GM03348 (cell line): ENCODE data around the gene LDLRAD4.
A peak's percentile ranks its signal among the peaks of the same experiment; 100 is the strongest.

Source experiments
- DNase-seq: peaks from one replicate; pipeline ENCODE4 v3.0.0; 2012; ENCODE audit warnings: low spot score

Gene LDLRAD4

DNA sequence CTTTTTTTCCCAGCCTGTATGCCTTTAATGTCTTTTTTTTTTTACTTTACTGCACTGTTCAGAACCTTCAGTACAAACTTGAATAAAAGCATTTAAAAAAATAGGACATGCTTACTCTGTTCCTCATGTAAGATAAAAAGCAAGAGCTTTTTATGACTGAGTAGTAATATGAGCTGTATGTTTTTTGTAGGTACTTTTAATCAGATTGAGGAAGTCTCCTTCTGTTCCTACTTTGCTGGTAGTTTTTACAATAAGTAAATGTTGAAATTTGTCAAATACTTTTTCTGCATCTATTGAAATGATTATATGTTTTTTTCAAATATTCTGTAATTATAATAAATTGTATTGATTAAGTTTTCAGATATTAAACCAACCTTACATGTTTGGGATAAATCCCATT is 318.0 kb downstream of the LDLRAD4 start:
- DNase-seq: no peak

DNA sequence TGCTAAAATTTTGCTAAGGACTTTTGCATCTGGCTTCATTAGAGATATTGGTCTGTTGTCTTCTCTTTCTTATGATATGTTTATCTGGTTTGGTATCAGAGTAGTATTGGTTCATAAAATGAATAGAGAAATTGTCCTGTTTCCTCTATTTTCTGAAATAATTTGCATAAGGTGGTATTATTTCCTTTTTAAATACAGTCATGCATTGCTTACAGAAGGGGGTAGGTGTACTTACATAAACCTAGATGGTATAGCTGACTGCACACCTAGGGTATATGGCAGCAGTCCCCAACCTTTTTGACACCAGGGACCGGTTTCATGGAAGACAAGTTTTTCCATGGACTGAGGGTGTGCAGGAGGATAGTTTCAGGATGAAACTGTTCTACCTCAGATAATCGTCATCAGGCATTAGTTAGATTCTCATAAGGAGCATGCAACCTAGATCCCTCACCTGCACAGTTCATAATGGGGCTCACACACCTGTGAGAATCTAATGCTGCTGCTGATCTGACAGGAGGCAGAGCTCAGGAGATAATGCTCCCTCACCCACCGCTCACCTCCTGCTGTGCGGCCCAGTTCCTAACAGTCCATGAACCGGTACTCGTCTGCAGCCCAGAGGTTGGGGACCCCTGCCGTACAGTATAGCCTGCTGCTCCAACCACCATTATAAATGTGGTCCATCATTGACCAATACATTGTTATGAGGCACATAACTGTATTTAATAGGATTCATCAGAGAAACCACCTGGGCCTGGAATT is 318.6 kb downstream of the LDLRAD4 start:
- no peak for DNase-seq

DNA sequence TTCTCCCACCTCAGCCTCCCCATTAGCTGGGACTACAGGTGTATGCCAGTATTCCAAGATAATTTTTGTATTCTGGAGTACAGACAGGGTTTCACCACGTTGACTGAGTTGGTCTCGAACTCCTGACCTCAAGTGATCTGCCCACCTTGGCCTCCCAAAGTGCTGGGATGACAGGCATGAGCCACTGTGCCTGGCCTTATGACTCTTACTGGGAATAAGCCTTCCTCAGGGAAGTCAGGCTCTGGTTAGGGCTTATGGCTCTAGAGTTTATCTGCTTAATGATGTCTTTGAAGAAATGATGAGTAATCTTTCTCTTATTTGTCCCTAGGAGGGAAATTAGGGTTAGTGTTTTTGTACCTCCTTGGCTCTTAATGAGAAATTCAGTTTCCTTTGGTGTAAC is 320.1 kb downstream of the LDLRAD4 start:
- no peak for DNase-seq

DNA sequence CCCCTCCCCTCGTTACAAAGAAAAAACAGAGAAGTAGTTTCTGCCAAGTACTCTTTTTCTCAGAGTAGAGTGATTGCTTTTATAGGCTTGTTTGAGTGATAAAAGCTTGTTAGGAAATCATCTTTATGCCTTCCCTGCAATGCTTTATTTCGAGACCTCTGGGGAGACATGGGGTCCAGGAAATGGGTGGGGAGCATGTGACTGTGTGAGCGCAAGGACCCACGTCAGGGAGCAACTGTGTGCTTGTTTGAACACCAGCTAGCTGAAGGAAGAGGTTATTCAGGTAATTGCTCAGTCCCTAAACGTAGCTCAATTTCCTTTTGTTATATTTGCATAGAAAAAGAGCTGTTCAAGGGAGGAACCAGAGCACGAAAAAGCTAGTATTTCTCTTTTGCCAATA is 320.5 kb downstream of the LDLRAD4 start:
- DNase-seq: no peak

DNA sequence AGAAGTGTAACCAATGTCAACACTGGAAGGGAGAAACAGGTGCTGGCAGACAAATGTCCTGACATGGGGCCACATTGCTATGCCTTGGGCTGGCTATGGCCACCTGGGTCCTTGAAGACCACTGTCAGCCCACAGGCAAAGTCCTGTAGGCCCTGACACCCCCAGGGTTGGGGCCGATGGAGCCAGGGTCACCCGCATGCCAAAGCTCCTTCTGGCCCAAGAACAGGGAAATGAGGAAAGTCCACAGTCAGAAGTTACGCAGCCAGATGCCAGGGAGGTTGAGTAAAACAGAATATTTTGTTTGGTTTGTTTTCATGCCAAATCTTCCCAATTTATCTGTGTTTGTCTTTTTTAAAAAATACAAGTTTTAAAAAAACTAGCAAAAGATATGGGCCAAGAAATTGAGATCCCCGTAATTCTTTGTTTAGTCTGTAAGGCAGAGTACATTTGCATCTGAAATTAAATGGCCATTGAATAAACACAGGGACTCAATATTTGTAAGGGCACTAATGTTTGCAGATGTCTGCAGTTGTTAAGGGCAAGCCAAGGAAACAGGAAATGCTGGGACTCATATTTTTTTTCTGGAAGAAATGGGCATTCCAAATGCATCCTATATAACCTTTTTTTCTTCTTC is 321.4 kb downstream of the LDLRAD4 start:
- DNase-seq: no peak

DNA sequence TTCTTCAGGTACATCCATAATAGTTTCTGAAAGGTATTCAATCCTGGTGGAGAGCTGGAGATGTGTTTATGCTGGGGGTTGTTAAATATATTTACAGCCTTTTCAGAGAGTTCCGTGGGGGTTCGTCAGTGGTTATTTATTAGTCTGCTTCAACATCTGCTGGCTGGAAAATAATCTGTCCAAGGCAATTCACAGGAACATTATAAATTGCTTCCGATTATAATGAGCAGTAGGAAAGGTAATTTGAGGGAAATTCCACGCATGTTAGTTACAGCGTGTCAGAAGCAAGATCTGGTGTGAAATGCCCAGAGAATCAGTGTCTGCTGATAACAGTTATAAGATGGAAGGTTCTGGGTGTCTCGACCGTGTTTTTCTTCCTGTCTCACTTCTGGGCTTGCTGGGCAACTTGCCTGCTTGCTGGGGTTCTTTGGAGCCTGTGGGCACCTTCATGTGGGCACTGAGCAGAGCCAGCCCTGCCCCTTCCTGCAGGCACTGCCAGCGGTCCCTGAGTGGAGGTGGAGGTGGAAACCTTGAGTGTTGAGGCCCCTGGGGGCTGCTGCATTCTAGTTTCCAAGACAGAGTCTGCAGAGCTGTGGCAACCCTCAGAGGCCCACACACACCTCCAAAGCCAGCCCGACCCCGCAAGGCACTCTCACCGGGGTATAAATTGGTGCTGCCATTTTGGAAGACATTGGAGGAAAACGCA is 322.1 kb downstream of the LDLRAD4 start:
- no peak for DNase-seq

DNA sequence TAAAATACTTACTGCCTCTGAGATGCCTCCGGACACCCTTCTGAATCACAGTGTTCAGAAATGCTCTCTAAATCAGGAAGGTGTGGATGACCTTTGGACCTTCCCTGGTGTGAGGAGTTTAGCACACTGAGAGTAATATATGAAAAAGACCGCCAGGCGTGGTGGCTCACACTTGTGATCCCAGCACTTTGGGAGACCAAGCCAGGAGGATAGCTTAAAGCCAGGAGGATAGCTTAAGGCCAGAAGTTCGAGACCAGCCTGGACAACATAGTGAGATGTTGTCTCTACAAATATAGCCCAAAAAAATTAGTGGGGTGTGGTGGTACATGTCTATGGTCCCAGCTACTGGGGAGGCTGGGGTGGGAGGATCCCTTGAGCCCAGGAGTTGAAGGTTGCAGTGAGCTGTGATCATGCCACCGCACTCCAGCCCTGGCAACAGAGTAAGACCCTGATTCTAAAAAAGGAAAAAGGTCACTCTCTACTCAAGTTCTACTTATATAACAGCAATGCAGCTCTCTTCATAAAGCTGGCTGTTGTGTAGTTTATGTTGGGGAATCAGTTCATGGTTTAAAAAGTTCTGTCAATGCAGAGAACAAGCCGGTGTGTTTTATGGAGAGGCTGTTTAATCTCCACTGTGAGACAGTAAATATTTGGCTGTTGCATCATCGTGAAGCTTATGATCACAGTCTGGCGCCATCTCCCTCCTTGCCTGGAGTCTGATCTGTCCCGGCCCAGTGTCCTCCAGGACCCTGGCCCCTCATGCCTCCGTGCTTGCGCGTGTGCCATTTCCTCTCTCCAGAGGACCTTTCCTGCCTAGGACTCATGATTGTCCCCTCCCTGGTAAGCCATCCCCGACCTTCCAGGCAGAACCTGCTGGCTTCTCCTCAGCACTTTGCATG is 323.3 kb downstream of the LDLRAD4 start:
- peak; percentile 19 for DNase-seq

DNA sequence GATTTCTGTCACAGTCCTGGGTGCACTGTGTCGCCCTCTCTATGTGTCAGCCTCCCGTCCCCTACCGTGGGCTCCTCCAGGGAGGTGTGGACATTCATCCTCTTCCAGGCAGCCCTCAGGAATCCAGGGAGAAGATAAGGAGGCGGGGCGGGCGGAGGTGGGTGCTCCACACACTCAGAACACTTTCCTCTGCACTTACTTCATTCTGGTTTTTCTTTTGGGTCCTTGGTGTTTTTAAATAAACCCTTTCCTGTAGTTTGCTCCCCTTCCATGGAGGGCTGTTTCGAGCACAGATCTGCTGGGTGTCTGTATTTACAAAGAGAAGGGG is 323.9 kb downstream of the LDLRAD4 start:
- DNase-seq: no peak

DNA sequence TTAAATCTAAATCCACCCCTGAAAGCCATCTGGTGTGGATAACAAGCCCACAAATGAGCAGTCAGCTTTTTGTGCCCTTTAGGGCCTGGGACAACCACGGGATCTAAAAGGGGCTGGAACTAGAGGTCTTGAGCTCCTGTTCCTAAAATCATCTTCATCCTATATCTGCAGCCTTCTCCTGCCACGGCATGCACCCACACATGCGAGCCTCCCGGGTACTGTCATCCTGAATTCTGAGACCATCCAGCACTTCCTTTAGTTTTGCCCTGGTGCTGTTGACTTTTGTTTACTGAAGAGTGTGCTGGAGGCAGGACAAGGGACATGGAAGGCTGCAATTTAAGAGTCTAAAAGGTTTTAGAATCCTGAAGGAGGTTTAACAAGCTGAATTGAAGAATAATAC is 324.6 kb downstream of the LDLRAD4 start:
- DNase-seq: no peak

DNA sequence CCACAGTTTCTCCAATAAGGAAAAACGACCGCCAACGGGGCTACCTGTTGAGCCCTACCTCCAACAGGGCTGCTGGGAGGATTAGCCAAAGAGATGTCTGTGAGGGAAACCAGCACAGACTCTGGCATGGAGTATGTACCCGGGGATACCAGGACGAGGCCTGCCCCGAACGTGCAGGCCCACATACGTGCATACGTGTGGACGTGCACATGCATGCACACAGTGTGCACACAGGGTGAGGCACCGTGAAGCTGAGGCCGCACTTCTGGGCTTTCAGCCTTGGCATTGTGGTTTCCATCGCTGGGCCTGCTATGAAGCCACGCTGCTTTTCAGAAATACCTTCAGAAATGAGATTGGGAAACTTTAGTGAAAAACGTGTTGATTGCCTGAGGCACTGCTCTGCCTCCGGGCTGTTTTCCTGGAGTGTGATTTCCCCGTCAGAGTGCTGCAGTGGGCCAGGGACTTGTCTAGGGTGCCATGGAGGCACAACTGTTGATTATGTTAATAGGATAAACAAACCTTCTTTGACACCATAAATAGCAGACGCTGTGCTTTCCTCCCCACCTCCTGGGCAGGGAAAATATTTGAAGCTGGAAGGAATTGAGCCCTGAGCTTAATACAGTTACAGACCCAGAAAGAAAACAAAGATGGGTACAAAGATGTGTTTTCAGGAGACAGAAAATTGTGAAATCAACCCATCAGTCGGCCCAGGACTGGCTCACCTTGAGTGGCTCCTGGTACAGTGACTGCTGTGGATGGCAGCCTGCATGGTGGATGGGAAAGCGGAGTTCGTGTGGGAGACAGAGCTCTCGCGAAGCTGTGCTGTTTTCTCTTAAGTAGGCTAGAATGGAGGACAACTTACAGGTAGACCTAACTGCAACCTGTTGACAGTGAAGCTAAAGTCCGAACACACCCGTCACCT is 325.5 kb downstream of the LDLRAD4 start:
- DNase-seq: no peak

DNA sequence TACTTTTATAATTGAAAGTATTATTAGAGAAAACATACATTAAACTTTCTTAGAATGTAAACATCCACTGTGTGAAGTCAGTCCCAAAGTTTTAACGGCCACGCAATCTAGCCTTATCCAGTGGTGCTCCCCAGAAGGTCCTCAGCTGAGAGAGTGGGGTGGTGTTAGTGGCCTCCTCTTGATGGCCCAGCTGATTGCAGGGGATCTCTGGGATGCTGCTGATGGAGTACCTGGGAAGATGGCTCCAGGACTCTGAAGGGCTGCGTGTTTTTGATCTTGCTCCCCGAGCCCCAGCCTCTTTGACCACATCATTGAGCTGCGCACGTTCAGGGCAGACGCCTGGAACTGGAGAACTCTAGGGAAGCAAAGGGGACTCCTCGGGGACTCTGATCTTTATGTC is 326.4 kb downstream of the LDLRAD4 start:
- DNase-seq: no peak

DNA sequence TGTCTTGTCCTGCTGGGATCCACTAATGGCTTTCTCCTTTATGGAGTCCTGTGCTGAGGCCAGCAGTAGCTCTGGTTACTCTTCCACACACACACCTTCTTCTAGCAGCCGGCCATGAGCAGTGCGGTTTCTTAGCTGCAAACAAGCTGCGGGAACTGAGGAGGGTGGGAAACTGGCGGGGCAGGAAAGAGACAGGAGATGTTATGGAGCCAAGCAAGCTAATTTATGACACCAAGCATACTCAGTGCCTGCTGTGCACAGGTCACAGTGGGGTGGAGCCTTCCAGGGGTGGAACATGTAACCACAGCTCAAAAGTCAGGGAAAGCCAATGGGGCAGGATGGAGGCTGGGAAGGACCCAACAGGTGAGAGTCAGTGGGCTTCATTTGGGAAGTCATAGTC is 327.0 kb downstream of the LDLRAD4 start:
- no peak for DNase-seq

DNA sequence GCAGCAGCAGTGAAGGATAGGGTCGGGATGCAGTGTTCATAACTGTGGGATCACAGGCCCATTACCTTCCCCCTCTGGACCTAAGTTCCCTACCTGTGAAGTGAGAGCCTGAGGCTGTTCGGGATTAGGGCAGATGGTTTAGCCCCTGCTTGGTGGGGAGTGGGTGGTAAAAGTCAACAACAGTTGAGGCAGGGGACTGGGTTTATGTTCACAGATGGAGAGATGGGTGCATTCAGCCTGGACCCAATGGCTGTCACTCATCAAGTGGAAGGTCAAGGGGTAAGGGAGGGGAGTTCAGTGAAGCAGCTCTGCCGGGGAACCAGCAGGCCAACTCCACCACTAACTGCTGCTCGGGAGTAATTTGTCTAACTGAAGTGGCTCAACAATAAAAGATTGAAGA is 327.4 kb downstream of the LDLRAD4 start:
- no peak for DNase-seq

DNA sequence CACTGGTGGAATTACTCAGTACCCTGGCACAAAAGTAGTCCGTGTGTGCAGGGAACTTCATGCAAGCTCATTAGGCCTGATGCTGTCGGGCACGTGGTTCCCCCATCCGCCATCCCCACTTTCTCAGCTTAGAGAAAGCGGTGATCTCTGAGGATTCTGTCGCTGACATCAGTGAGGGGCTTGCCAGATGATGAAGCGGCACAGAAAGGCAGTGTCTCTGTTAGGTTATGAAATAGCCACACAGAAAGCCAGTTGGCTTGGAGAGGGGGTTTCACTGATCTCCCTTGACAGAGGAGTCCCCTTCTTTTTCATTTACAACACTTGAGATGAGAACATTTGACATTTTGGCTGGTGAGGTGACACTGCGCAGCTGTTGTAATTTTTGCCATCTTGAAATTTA is 328.1 kb downstream of the LDLRAD4 start:
- DNase-seq: no peak

DNA sequence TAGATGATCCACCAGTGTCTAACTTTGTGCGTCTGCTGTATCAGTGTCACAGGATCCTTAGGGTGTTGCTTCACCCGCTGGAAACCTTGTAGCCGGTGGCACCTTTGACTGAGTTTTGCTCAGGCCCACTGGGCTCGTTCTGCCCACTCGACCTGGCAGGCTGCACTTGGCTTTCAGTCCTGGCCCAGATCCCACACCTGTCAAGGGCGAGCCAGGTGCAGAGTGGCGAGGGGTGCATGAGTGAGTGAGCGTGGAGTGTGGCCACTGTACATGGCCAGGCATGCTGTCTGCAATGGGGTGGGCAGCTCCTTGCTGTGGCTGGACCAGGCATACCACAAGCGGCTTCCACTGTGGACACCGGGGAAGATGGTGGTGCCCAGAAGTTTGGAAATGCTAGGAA is 328.8 kb downstream of the LDLRAD4 start:
- no peak for DNase-seq

DNA sequence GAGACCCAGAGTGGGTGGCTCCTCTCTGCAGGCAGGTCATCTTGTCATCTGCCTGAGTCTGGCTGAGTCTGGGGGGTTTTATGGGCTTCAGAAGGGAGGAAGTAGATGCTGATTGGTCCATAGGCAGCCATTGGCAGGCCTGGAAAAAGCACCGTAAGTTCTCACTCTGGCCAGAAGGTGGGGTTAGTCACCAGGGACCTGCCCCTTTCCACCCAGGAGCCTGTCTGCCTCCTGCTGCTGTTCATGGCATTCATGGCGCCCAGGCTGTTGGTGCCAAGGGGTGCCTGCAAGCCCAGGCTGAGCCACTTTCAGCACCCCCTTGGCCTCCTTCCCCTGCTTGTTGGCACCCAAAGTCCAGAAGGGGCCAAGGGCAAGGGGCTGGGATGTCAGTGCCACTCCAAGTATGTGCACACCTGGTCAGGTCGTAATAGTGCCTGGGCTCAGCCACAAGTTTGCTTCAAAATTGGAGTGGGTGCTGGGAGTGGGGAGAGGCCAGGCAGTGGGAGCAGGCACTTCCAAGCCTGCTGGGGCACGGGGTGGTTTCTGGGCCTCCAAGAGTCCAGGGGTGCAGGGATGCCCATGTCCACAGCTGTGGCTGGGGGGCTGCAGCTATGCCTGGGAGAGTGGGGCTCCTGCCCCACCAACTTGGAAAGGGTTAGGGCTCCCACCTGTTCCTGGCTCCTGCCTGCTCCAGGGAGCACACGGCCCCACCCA is 329.7 kb downstream of the LDLRAD4 start:
- no peak for DNase-seq

DNA sequence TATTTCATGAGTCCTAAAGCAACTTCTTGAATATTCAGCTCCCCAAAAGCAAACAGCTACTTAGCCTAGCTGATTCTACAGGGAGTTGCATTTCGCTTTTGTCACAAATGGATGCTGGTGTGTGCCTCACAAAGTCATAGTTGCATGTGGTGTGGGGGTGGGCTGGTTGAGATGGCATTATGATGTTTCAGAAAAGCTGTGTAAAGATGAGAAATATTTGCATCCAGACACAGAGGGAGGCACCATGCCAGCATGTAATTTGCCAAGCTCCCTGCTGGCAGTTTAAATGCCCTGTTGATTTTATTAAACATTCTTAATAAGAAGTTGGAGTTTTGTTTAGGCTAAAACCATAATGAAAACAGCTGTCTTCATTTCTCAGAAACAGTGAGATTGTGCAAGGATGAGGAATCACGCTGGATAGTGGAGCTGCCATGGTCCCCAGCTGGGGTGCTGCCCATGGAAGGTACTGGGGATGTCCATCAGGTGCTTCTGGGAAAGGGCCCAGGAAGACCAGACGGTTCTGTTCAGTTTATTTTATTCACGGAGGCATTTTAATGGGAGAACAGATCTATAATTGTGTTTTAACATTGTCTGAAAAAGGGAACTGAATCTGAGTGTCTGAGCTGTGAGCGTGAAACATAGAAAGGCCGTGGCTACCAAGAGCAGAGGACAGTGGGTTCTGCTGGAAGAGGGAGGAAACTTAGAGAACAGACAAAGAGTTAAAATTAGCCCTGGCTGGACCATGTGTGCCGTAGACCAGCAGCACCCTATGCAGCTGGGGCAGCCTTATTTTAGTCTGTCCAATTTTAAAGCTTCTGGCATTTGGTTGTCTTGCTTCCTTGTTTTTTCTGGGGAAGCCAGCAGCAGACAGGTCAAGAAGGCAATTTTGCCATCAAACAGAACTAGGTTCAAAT is 330.7 kb downstream of the LDLRAD4 start:
- peak; percentile 20 for DNase-seq

DNA sequence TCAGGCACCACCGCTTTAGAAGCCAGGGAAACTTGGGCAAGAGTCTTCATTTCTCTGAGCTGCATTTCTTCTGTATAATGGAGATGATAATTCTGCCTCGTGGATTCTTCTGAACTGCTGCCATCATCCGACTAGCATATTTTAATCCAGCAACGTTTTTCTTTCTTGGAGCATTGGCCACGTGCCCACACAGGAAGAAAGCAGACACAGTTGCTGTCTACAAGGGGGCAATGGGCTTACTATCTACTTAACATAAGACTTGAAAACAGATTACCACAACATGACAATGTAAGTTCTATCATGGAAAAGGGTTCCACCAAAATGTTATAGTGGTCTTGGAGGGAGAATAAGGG is 331.3 kb downstream of the LDLRAD4 start:
- DNase-seq: no peak

DNA sequence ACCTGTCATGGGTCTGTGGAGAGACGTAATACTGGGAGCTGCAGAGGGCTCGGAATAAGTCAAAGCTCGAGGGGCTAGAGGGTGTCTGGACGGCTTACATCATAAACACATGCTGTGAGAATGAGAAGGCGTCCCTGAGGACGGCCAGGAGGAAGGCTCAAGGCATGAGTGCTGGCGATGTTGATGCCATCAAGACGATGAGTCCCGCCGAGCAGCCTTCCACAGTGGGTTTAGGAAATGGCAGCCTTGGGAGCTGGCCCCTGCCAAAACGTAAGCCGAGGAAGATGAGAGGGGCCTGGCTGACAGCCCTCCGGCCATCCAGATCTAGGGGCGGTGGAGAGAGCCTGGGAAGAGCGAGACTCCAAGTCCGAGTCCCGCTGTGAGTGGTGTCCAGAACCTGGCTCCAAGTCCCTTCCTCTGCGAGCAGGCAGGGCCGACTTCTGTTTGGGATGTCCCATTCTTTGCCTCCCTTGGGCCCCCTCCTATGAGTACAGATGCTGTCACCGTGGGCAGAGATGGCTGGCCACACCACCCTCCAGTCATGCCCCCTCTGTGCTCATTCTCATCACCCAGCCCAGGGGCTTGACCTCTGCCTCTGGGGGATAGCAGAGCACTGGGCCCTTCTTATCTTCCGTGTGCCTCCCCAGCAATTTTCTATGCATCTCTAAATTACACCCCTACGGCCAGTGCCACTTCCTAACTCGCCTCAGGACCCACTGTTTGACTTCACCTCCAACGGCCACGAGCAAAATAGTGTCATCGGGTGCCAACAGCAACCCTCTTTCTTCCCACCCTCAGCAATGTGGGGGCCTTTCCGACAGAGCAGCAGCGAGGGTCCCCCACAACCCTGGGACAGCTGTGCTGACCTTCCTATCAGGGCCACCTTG is 332.1 kb downstream of the LDLRAD4 start:
- no peak for DNase-seq
